ENCODE results near the gene MYO1F. TPM values are rescaled to one million over a fixed set of nuclear protein-coding genes. Genes with fewer than 3 reads are reported as not detected.

MYO1F gene
- total and polyA plus RNA-seq, 2 of the 13 experiments (the other 11 are each of a cell fraction or from before 2014, with no cell fraction given): 0.09 to 0.13 TPM

DNA sequence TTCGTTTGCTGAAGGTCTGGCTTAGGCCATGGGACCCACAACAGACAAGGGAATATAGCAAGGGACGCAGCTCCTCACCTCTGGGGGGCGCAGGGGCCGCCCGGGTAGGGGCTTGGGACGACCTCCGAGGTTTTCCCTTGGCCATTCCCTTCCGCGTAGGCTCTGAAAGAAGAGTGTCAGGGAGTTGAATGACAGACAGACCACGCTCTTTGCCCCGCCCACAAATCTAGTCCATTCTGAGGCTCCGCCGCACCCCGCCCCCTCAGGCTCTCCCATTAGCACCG is 51.9 kb downstream of the MYO1F start (continued):
- TF ChIP-seq ZFP41 (CRISPR knock-in tag; IDR thresholded peaks at IDR 0.05; ENCODE audit: borderline replicate concordance) (no peak), HNF4A (CRISPR knock-in tag; IDR thresholded peaks at IDR 0.05) (no peak), CBX5 (CRISPR knock-in tag; IDR thresholded peaks at IDR 0.05; ENCODE audit: borderline replicate concordance) (no peak), ZNF607 (CRISPR knock-in tag; IDR thresholded peaks at IDR 0.05; ENCODE audit: borderline replicate concordance) (0 out of 2 replicates have a peak, but pooled peaks have one; percentile 12), IRF2 (CRISPR knock-in tag; IDR thresholded peaks at IDR 0.05) (no peak; the same call in 1 of the 2 replicates), CREM (IDR thresholded peaks at IDR 0.05) (peak; percentile 50), CREM (CRISPR knock-in tag; IDR thresholded peaks at IDR 0.05) (no peak), MAX (IDR thresholded peaks at IDR 0.05) (0 out of 2 replicates have a peak, but pooled peaks have one; percentile 6), PBX2 (CRISPR knock-in tag; IDR thresholded peaks at IDR 0.05) (peak; percentile 81), ZNF772 (CRISPR knock-in tag; IDR thresholded peaks at IDR 0.05) (0 out of 2 replicates have a peak, but pooled peaks have one; percentile 29), POLR2A (IDR thresholded peaks at IDR 0.05; ENCODE audit: insufficient read depth in 1 of 2, low read depth in 2 of 2, low read length in 2 of 2) (peak in 1 of 2 experiments; percentile 67; a peak in 2 of 4 replicates), ZNF124 (CRISPR knock-in tag; IDR thresholded peaks at IDR 0.05) (0 out of 2 replicates have a peak, but pooled peaks have one; percentile 16), RERE (CRISPR knock-in tag; IDR thresholded peaks at IDR 0.05; ENCODE audit: low read depth) (0 out of 2 replicates have a peak, but pooled peaks have one; percentile 8), HOXA9 (CRISPR knock-in tag; IDR thresholded peaks at IDR 0.05; ENCODE audit: borderline replicate concordance) (no peak)
- TF ChIP-seq, protein P1, sequence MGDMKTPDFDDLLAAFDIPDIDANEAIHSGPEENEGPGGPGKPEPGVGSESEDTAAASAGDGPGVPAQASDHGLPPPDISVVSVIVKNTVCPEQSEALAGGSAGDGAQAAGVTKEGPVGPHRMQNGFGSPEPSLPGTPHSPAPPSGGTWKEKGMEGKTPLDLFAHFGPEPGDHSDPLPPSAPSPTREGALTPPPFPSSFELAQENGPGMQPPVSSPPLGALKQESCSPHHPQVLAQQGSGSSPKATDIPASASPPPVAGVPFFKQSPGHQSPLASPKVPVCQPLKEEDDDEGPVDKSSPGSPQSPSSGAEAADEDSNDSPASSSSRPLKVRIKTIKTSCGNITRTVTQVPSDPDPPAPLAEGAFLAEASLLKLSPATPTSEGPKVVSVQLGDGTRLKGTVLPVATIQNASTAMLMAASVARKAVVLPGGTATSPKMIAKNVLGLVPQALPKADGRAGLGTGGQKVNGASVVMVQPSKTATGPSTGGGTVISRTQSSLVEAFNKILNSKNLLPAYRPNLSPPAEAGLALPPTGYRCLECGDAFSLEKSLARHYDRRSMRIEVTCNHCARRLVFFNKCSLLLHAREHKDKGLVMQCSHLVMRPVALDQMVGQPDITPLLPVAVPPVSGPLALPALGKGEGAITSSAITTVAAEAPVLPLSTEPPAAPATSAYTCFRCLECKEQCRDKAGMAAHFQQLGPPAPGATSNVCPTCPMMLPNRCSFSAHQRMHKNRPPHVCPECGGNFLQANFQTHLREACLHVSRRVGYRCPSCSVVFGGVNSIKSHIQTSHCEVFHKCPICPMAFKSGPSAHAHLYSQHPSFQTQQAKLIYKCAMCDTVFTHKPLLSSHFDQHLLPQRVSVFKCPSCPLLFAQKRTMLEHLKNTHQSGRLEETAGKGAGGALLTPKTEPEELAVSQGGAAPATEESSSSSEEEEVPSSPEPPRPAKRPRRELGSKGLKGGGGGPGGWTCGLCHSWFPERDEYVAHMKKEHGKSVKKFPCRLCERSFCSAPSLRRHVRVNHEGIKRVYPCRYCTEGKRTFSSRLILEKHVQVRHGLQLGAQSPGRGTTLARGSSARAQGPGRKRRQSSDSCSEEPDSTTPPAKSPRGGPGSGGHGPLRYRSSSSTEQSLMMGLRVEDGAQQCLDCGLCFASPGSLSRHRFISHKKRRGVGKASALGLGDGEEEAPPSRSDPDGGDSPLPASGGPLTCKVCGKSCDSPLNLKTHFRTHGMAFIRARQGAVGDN (CRISPR knock-in tag; IDR thresholded peaks at IDR 0.05): peak; percentile 43; the same call in 1 of the 2 replicates
- TF ChIP-seq, protein P2, sequence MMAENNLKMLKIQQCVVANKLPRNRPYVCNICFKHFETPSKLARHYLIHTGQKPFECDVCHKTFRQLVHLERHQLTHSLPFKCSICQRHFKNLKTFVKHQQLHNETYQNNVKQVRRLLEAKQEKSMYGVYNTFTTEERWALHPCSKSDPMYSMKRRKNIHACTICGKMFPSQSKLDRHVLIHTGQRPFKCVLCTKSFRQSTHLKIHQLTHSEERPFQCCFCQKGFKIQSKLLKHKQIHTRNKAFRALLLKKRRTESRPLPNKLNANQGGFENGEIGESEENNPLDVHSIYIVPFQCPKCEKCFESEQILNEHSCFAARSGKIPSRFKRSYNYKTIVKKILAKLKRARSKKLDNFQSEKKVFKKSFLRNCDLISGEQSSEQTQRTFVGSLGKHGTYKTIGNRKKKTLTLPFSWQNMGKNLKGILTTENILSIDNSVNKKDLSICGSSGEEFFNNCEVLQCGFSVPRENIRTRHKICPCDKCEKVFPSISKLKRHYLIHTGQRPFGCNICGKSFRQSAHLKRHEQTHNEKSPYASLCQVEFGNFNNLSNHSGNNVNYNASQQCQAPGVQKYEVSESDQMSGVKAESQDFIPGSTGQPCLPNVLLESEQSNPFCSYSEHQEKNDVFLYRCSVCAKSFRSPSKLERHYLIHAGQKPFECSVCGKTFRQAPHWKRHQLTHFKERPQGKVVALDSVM (CRISPR knock-in tag; IDR thresholded peaks at IDR 0.05): 0 out of 2 replicates have a peak, but pooled peaks have one; percentile 32

Measured in HepG2 (cell line).